HG03457 (cell line): ENCODE results near the gene SEMA3C.

Experiments
- ATAC-seq: cut with Tn5 transposase; IDR thresholded peaks from one replicate; pipeline ENCODE4 v1.9.1; 2021; ENCODE audit warnings: moderate number of reproducible peaks; ENCODE audit not compliant: unreplicated experiment

The SEMA3C gene

GRCh38 chr7:80749270-80749669, 169.6 kb downstream of the SEMA3C start:
- ATAC-seq: no peak

GRCh38 chr7:80748363-80749042, 170.3 kb downstream of the SEMA3C start:
- ATAC-seq: no peak

DNA sequence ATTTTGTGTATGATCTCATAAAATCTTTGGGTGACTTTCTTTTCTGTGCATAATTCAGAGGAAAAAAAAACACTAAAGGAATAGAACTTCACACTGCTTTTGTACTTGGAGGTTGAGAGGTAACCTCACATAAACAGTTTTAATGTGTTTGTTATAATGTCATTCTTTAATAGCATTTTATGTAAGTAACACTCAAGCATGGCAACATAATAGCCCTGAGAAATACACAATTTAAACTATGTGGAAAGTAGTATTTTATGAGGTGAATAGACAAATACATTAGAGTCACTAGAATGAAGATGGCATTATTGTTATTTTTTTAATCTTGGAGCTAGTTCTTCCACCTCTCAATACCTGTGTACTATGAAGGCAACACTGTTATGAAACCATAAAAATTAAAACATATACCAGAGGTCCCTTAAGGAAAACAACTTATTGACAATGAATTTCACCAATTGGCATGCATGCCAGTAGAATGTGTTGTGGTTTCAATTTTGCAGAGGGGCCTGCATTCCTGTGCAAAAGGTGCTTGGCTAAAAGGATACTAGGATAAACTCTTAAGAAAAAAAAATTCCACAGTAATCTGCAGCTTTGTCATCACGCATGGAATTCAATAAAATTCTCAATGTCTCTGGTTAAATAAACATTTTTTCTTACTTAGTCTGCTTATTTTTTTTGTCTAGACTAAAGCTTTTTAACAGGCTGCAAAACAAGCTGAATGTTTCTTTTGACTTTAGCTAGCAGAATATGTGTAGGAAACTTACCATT, 177.9 kb downstream of the SEMA3C start:
- ATAC-seq: no peak

DNA sequence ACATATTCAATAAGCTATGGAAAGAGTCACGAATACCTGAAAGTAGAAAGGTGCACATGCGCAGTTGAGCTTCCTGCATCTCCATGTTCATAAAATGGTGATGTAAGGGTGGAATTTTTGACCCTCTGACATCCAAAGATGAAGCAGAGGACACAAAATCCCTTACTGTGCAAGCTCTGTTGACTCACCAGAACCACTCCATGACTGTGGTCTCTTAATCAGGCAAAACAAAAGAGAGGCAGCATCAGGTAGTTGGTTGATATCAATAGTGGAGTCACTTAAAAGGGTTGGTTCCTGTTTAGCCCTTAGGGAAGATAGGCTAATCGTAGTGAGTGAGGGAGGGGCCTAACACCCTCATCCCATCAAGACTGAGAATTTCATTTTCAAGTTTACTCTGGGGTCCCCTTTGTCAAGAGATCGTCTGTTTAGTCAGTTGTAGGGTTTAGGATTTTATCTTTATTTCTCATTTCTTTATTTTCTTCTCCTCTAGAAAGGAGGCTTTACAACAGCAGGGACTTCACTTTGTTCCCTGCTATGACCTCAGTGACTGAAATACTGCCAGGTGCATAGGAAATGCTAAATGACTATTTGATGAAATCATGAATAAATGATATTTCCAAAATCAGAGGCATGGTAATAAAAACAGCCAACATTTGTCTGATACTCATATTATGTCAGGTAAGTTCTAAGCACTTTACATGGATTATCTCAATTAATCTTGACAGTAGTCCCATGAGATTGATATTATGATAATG, 182.3 kb downstream of the SEMA3C start:
- no peak for ATAC-seq

- no peak for ATAC-seq
Measured at GRCh38 chr7:80735330-80735729, 183.5 kb downstream of the SEMA3C start.

DNA sequence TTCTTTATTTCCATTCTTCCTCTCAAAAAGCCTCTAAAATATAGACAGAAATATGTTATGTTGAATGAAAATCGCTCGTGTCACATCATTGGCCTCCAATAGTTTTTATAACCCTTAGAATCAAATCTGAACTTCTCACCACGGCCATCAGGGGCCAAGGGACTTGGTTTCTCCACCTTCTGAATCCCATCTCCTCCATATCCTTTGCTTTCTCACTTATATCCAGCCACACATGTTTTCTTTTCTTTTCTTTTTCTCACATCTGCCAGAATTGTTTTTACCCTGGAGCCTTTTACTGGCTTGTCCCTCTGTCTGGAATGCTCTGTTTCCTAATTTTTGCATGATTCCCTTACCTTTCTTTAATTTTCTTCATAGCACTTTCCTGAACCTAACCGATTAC, 184.8 kb downstream of the SEMA3C start:
- no peak for ATAC-seq

- ATAC-seq: no peak
Measured at GRCh38 chr7:80733333-80733915, 185.4 kb downstream of the SEMA3C start.

- ATAC-seq: no peak
Measured at GRCh38 chr7:80732630-80733029, 186.2 kb downstream of the SEMA3C start.

DNA sequence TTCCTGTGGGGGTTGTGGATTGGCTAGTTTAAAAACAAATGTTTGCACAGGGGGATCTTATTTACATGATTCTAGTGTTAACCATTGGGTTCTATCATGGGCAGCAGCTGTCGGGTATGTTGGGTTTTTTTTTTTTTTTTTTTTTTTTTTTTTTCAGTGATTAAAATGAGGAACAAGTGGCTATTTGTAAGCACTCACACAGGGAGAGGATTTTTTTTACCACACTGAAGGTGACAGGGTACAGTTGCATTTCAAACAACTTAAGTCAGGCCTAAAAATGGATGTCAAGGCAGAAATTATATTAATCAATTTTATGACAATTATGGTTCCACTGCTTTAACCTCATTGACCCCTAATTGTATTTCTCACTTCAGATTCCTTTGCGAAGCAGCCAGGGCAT, 187.6 kb downstream of the SEMA3C start:
- ATAC-seq: no peak

DNA sequence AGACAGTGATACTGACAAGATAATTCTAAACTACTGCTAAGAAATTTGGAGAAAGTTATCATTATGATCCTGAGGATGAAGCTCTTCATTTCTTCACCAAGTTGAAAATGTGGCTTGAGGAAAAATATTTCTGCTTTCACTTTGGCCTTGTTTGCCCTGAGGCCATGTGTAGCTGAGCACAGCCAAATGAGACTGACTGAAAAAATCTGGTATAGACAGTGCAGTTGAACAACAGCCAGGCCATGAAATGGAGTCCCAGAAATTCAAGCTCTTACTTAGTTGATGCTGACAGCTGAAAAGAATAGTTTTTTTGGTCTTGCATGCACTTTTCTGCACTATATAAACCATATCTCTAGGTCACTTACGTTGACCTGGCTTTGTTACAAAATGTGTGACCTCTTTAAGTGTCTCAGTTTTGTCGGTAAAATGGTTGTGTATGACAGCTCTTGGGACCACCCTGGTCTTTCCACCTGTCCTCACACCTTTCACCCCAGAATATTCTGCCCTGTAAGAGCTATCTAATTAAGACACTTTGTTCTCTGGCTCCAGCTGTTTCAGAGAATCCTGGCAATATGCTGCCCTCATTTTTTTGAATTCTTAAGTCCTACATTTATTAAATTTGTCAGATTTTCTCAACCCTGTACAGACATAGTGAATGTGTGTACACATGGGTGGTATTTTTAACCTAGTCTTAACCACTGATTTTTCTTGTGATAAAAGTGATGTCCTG, 189.1 kb downstream of the SEMA3C start:
- ATAC-seq: no peak

DNA sequence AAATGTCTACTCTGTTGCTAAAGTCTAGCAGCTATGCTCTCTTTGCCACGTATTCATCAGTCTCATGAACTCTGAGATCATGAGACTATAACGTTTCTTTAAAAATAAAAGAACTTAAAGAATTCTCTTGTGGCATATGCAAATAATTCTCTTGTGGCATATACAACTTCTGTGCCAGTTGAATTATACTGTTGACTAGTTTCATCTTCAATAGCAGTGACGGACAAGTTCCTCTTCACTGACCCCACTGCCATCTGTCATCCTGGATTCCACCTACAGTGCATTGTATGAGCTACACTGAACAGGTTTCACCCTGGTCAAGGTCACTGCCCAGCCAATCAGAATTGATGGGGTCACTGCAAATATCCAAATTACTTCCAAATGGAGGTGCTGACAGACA, 192.2 kb downstream of the SEMA3C start:
- ATAC-seq: no peak

DNA sequence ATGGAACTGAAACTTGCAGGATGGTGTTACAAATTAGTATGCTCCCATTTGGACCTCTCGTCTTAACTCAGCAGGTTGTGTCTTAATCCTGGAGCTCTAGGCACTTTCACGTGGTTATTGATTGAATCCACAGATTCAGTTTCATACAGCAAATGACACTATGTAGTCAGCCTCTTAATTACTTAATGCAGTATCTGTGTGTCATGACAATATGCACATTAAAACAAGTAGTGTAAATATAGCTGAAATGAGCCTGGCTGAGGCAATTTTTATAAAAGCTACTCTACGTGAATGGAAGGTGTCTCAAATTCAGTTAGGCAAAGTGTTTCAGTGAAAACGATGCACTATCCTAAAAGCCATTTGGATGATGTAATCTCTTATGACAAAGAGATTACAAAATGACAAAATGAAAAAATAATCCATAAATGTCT, 193.7 kb downstream of the SEMA3C start:
- no peak for ATAC-seq

- no peak for ATAC-seq
Measured at GRCh38 chr7:80724249-80724871, 194.5 kb downstream of the SEMA3C start.

- ATAC-seq: no peak
Measured at GRCh38 chr7:80722616-80723195, 196.1 kb downstream of the SEMA3C start.

- no peak for ATAC-seq
Measured at GRCh38 chr7:80721883-80722615, 196.8 kb downstream of the SEMA3C start.

- no peak for ATAC-seq
Measured at GRCh38 chr7:80720146-80720545, 198.7 kb downstream of the SEMA3C start.

DNA sequence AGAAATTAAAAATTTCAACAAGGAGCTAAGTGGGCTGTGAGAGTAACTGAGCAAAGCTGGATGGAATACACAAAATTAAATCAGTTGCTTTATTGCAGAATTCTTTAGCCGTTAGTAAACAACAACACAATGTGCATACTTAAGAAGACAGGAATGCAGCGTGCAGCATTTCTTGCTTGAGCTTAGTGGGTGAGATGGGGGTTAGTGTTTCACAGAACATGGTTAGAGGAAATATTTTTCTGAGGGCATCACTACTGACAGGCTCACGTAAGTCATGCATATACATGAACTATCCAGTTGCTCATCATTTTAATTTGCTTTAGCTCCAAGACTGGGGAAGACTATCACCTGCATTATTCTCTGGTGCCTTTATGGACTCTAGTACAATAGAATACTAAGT, 199.6 kb downstream of the SEMA3C start:
- no peak for ATAC-seq

DNA sequence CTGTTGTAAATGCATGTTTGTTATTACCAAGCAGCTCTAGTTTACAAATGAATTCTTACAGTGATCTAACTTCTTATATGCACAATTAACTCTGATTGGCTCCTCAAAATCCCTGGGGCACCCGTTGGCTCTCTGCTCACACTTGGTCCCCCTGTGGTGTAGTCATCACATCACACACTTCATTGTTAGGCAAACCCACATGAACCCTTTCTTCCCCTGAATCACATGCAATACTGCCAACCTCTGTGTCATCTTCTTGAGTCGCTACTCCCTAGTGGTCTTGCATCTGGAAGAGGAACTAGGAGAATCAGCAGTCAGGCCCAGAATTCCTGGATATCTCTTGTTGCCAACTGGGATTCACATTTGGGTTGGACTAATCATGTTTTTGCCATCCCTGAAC, 207.3 kb downstream of the SEMA3C start:
- ATAC-seq: no peak

GRCh38 chr7:80708123-80708522, 210.7 kb downstream of the SEMA3C start:
- no peak for ATAC-seq
